IPS DF 4.7 (cell line): ENCODE results near the gene TREML4.
A peak's percentile ranks its signal among the peaks of the same experiment; 100 is the strongest.

ENCODE experiments used
- DNase-seq: peaks from one replicate; pipeline ENCODE4 v3.0.0-alpha.2; 2013; ENCODE audit warnings: low spot score; ENCODE audit errors: extremely low read depth

Gene TREML4

GRCh38 chr6:41252401-41253169 is 24.4 kb downstream of the TREML4 start:
- no peak for DNase-seq

- no peak for DNase-seq
Observed at GRCh38 chr6:41255110-41255509, 27.0 kb downstream of the TREML4 start.

GRCh38 chr6:41255638-41256246 is 27.6 kb downstream of the TREML4 start:
- DNase-seq = no peak

- DNase-seq = no peak
Observed at GRCh38 chr6:41256383-41256782, 28.2 kb downstream of the TREML4 start.

GRCh38 chr6:41257369-41258195 is 29.4 kb downstream of the TREML4 start:
- no peak for DNase-seq

- no peak for DNase-seq
Observed at GRCh38 chr6:41258196-41258493, 30.0 kb downstream of the TREML4 start.

- no peak for DNase-seq
Observed at GRCh38 chr6:41262401-41262800, 34.3 kb downstream of the TREML4 start.

- no peak for DNase-seq
Observed at GRCh38 chr6:41263267-41263666, 35.1 kb downstream of the TREML4 start.

GRCh38 chr6:41266541-41266940 is 38.4 kb downstream of the TREML4 start:
- no peak for DNase-seq

GRCh38 chr6:41268478-41268877 is 40.3 kb downstream of the TREML4 start:
- DNase-seq = no peak

- DNase-seq = no peak
Observed at GRCh38 chr6:41269166-41269565, 41.0 kb downstream of the TREML4 start.

GRCh38 chr6:41269716-41270115 is 41.6 kb downstream of the TREML4 start:
- no peak for DNase-seq

GRCh38 chr6:41271901-41272395 is 43.8 kb downstream of the TREML4 start:
- no peak for DNase-seq

- DNase-seq = no peak
Observed at GRCh38 chr6:41272591-41273240, 44.6 kb downstream of the TREML4 start.

- DNase-seq = no peak
Observed at GRCh38 chr6:41273714-41274113, 45.6 kb downstream of the TREML4 start.

- DNase-seq = no peak
Observed at GRCh38 chr6:41274256-41274655, 46.1 kb downstream of the TREML4 start.

- DNase-seq = no peak
Observed at GRCh38 chr6:41275489-41275888, 47.3 kb downstream of the TREML4 start.

- no peak for DNase-seq
Observed at GRCh38 chr6:41277605-41278004, 49.5 kb downstream of the TREML4 start.

GRCh38 chr6:41278699-41279405 is 50.7 kb downstream of the TREML4 start:
- DNase-seq = peak; percentile 82

GRCh38 chr6:41280381-41281057 is 52.4 kb downstream of the TREML4 start:
- no peak for DNase-seq

- DNase-seq = no peak
Observed at GRCh38 chr6:41283600-41283999, 55.5 kb downstream of the TREML4 start.
